Measurements from ENCODE around the gene NCKAP5. TPM values are rescaled to one million over a fixed set of nuclear protein-coding genes. Genes with fewer than 3 reads are reported as not detected.

The NCKAP5 gene
- total and polyA plus RNA-seq, 7 experiments from 2014 or later: 0.12 TPM; not detected in 6

GRCh38 chr2:133424876-133425275 lies 143.4 kb downstream of the NCKAP5 start:
- Mint-ChIP-seq H3K36me3 (no peaks in the 10 kb centered on the region), H3K4me3 (no peak overlapping the region), H3K27me3 (no peaks in the 10 kb centered on the region), H3K4me1 (no peaks in the 10 kb centered on the region), H3K27ac (no peak overlapping the region), H3K9me3 (peaks cover 0 to 6% (median under 1%) of the 10 kb centered on the region in 11 donors)
- ChIA-PET CTCF (no interaction called here), POLR2A (no interaction called here)
- DNase-seq (no peak), ATAC-seq (no peak)
- no peaks in the 10 kb centered on the region for H3K27me3 ChIP-seq (ENCODE audit: control insufficient read depth in 2 of 2, insufficient read depth in 2 of 2, low read length in 2 of 2)
- no peak overlapping the region for H3K4me3 ChIP-seq (ENCODE audit: low read length)
- no peaks in the 10 kb centered on the region for H3K9me3 ChIP-seq (ENCODE audit: control insufficient read depth in 2 of 3, low read length in 3 of 3)
- no peaks in the 10 kb centered on the region for H3K4me1 ChIP-seq (ENCODE audit: control insufficient read depth in 2 of 2, insufficient read depth in 2 of 2, low read length in 2 of 2)
- H3K27ac ChIP-seq (ENCODE audit: low read depth, low read length): no peak overlapping the region
- intact Hi-C loops (cut with micrococcal nuclease): no loop called here
- H3K36me3 ChIP-seq (ENCODE audit: control insufficient read depth in 2 of 3, insufficient read depth in 3 of 3, low read length in 3 of 3): no peaks in the 10 kb centered on the region

- no peaks in the 10 kb centered on the region for H3K27me3 Mint-ChIP-seq
- Histone ChIP-seq H3K9me3 (ENCODE audit: control insufficient read depth in 2 of 3, low read length in 3 of 3) (no peaks in the 10 kb centered on the region), H3K4me1 (ENCODE audit: control insufficient read depth in 2 of 2, insufficient read depth in 2 of 2, low read length in 2 of 2) (no peaks in the 10 kb centered on the region), H3K27ac (ENCODE audit: low read depth, low read length) (no peak overlapping the region), H3K4me3 (ENCODE audit: low read length) (no peak overlapping the region), H3K36me3 (ENCODE audit: control insufficient read depth in 2 of 3, insufficient read depth in 3 of 3, low read length in 3 of 3) (no peaks in the 10 kb centered on the region), H3K27me3 (ENCODE audit: control insufficient read depth in 2 of 2, insufficient read depth in 2 of 2, low read length in 2 of 2) (no peaks in the 10 kb centered on the region)
- H3K4me3 Mint-ChIP-seq: no peak overlapping the region
- H3K9me3 Mint-ChIP-seq: peaks cover 0 to 6% (median 0%) of the 10 kb centered on the region in 11 donors
- ChIA-PET CTCF (no interaction called here), POLR2A (no interaction called here)
- intact Hi-C loops (cut with micrococcal nuclease): no loop called here
- DNase-seq: no peak
- no peaks in the 10 kb centered on the region for H3K4me1 Mint-ChIP-seq
- no peaks in the 10 kb centered on the region for H3K36me3 Mint-ChIP-seq
- H3K27ac Mint-ChIP-seq: no peak overlapping the region
- no peak for ATAC-seq
These were observed 145.3 kb downstream of the NCKAP5 start for GRCh38 chr2:133422931-133423351.

GRCh38 chr2:133421516-133422324 lies 146.5 kb downstream of the NCKAP5 start:
- Mint-ChIP-seq H3K4me3 (no peak overlapping the region), H3K27me3 (no peaks in the 10 kb centered on the region), H3K36me3 (no peaks in the 10 kb centered on the region), H3K9me3 (peaks cover 0 to 6% (median 0%) of the 10 kb centered on the region in 11 donors), H3K4me1 (no peaks in the 10 kb centered on the region), H3K27ac (no peak overlapping the region)
- no peaks in the 10 kb centered on the region for H3K4me1 ChIP-seq (ENCODE audit: control insufficient read depth in 2 of 2, insufficient read depth in 2 of 2, low read length in 2 of 2)
- no peaks in the 10 kb centered on the region for H3K36me3 ChIP-seq (ENCODE audit: control insufficient read depth in 2 of 3, insufficient read depth in 3 of 3, low read length in 3 of 3)
- ChIA-PET POLR2A (no interaction called here), CTCF (no interaction called here)
- no peak overlapping the region for H3K4me3 ChIP-seq (ENCODE audit: low read length)
- H3K27ac ChIP-seq (ENCODE audit: low read depth, low read length): no peak overlapping the region
- H3K9me3 ChIP-seq (ENCODE audit: control insufficient read depth in 2 of 3, low read length in 3 of 3): no peaks in the 10 kb centered on the region
- intact Hi-C loops (cut with micrococcal nuclease): no loop called here
- DNase-seq (no peak), ATAC-seq (no peak)
- H3K27me3 ChIP-seq (ENCODE audit: control insufficient read depth in 2 of 2, insufficient read depth in 2 of 2, low read length in 2 of 2): no peaks in the 10 kb centered on the region

- Histone ChIP-seq H3K4me1 (ENCODE audit: control insufficient read depth in 2 of 2, insufficient read depth in 2 of 2, low read length in 2 of 2) (no peaks in the 10 kb centered on the region), H3K4me3 (ENCODE audit: low read length) (no peak overlapping the region), H3K27ac (ENCODE audit: low read depth, low read length) (no peak overlapping the region), H3K27me3 (ENCODE audit: control insufficient read depth in 2 of 2, insufficient read depth in 2 of 2, low read length in 2 of 2) (no peaks in the 10 kb centered on the region), H3K36me3 (ENCODE audit: control insufficient read depth in 2 of 3, insufficient read depth in 3 of 3, low read length in 3 of 3) (no peaks in the 10 kb centered on the region), H3K9me3 (ENCODE audit: control insufficient read depth in 2 of 3, low read length in 3 of 3) (no peaks in the 10 kb centered on the region)
- intact Hi-C loops (cut with micrococcal nuclease): no loop called here
- no peaks in the 10 kb centered on the region for H3K4me1 Mint-ChIP-seq
- no peak overlapping the region for H3K27ac Mint-ChIP-seq
- ATAC-seq (no peak), DNase-seq (no peak)
- CTCF ChIA-PET: no interaction called here
- POLR2A ChIA-PET: no interaction called here
- H3K9me3 Mint-ChIP-seq: peaks cover 0 to 6% (median 0%) of the 10 kb centered on the region in 11 donors
- no peak overlapping the region for H3K4me3 Mint-ChIP-seq
- no peaks in the 10 kb centered on the region for H3K36me3 Mint-ChIP-seq
- H3K27me3 Mint-ChIP-seq: no peaks in the 10 kb centered on the region
These were observed 147.5 kb downstream of the NCKAP5 start for GRCh38 chr2:133420788-133421187.

GRCh38 chr2:133418671-133419070 lies 149.6 kb downstream of the NCKAP5 start:
- ChIA-PET CTCF (no interaction called here), POLR2A (no interaction called here)
- H3K27me3 ChIP-seq (ENCODE audit: control insufficient read depth in 2 of 2, insufficient read depth in 2 of 2, low read length in 2 of 2): no peaks in the 10 kb centered on the region
- no peaks in the 10 kb centered on the region for H3K4me1 ChIP-seq (ENCODE audit: control insufficient read depth in 2 of 2, insufficient read depth in 2 of 2, low read length in 2 of 2)
- Mint-ChIP-seq H3K4me1 (no peaks in the 10 kb centered on the region), H3K4me3 (no peak overlapping the region), H3K9me3 (peaks cover 0 to 6% (median 0%) of the 10 kb centered on the region in 11 donors), H3K27ac (no peak overlapping the region), H3K36me3 (no peaks in the 10 kb centered on the region), H3K27me3 (no peaks in the 10 kb centered on the region)
- intact Hi-C loops (cut with micrococcal nuclease): no loop called here
- ATAC-seq: no peak
- H3K27ac ChIP-seq (ENCODE audit: low read depth, low read length): no peak overlapping the region
- H3K36me3 ChIP-seq (ENCODE audit: control insufficient read depth in 2 of 3, insufficient read depth in 3 of 3, low read length in 3 of 3): no peaks in the 10 kb centered on the region
- H3K9me3 ChIP-seq (ENCODE audit: control insufficient read depth in 2 of 3, low read length in 3 of 3): no peaks in the 10 kb centered on the region
- H3K4me3 ChIP-seq (ENCODE audit: low read length): no peak overlapping the region
- DNase-seq: no peak

- Histone ChIP-seq H3K36me3 (ENCODE audit: control insufficient read depth in 2 of 3, insufficient read depth in 3 of 3, low read length in 3 of 3) (no peaks in the 10 kb centered on the region), H3K4me1 (ENCODE audit: control insufficient read depth in 2 of 2, insufficient read depth in 2 of 2, low read length in 2 of 2) (no peaks in the 10 kb centered on the region), H3K9me3 (ENCODE audit: control insufficient read depth in 2 of 3, low read length in 3 of 3) (no peaks in the 10 kb centered on the region), H3K27me3 (ENCODE audit: control insufficient read depth in 2 of 2, insufficient read depth in 2 of 2, low read length in 2 of 2) (no peaks in the 10 kb centered on the region), H3K27ac (ENCODE audit: low read depth, low read length) (no peak overlapping the region), H3K4me3 (ENCODE audit: low read length) (no peak overlapping the region)
- H3K4me1 Mint-ChIP-seq: no peaks in the 10 kb centered on the region
- H3K27ac Mint-ChIP-seq: peak overlapping the region in 1 of 9 donors; percentile 59
- ATAC-seq (no peak), DNase-seq (no peak)
- intact Hi-C loops (cut with micrococcal nuclease): no loop called here
- POLR2A ChIA-PET: no interaction called here
- no peaks in the 10 kb centered on the region for H3K36me3 Mint-ChIP-seq
- H3K9me3 Mint-ChIP-seq: peaks cover 0 to 6% (median 0%) of the 10 kb centered on the region in 11 donors
- no peak overlapping the region for H3K4me3 Mint-ChIP-seq
- H3K27me3 Mint-ChIP-seq: no peaks in the 10 kb centered on the region
- CTCF ChIA-PET: no interaction called here
These were observed 150.2 kb downstream of the NCKAP5 start for GRCh38 chr2:133418021-133418420.

- Histone ChIP-seq H3K27ac (ENCODE audit: low read depth, low read length) (no peak overlapping the region), H3K36me3 (ENCODE audit: control insufficient read depth in 2 of 3, insufficient read depth in 3 of 3, low read length in 3 of 3) (no peaks in the 10 kb centered on the region), H3K9me3 (ENCODE audit: control insufficient read depth in 2 of 3, low read length in 3 of 3) (no peaks in the 10 kb centered on the region), H3K27me3 (ENCODE audit: control insufficient read depth in 2 of 2, insufficient read depth in 2 of 2, low read length in 2 of 2) (no peaks in the 10 kb centered on the region), H3K4me1 (ENCODE audit: control insufficient read depth in 2 of 2, insufficient read depth in 2 of 2, low read length in 2 of 2) (no peaks in the 10 kb centered on the region), H3K4me3 (ENCODE audit: low read length) (no peak overlapping the region)
- Mint-ChIP-seq H3K27me3 (no peaks in the 10 kb centered on the region), H3K4me1 (no peaks in the 10 kb centered on the region), H3K4me3 (no peak overlapping the region), H3K27ac (no peak overlapping the region), H3K36me3 (no peaks in the 10 kb centered on the region), H3K9me3 (peaks cover 0 to 6% (median 0%) of the 10 kb centered on the region in 11 donors)
- DNase-seq (no peak), ATAC-seq (no peak)
- ChIA-PET POLR2A (no interaction called here), CTCF (no interaction called here)
- intact Hi-C loops (cut with micrococcal nuclease): no loop called here
These were observed 150.8 kb downstream of the NCKAP5 start for GRCh38 chr2:133417415-133417814.

All from naive thymus-derived CD4-positive, alpha-beta T cell (primary cell).